LNCaP clone FGC (cell line): ENCODE results near the gene PRKCQ.

Source experiments
- DNase-seq: peaks from one replicate; pipeline ENCODE4 v3.0.0-alpha.2; 2011; ENCODE audit warnings: low read depth
- H3K4me3 ChIP-seq: 2 replicates; pipeline ENCODE4 v1.5.1; 2011; ENCODE audit warnings: mild to moderate bottlenecking, low read depth, low read length, control low read depth
- CTCF ChIP-seq: IDR thresholded peaks from 2 replicates; pipeline ENCODE4 v1.5.1; 2012; ENCODE audit warnings: mild to moderate bottlenecking; ENCODE audit not compliant: control insufficient read depth, insufficient read depth; ENCODE audit errors: extremely low read depth

PRKCQ gene

DNA sequence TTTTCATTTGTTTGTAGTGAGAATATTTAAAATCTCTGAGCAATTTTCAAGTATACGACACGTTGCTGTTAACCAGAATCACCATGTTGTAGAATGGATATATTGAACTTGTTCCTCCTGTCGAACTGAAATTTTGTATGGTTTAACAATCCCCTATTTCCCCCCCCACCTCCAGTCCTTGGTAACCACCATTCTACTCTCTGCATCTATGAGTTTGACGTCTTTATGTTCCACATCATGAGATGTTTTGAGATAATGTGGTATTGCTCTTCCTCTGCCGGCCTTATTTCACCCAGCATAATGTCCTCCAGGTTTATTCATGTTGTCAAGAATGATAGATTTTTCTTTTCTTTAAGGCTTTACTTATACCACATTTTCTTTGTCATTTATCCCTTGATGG lies 17.4 kb upstream of the PRKCQ start:
- H3K4me3 ChIP-seq, result no peak overlapping the region
- no peak for TF ChIP-seq CTCF
- no peak for DNase-seq

DNA sequence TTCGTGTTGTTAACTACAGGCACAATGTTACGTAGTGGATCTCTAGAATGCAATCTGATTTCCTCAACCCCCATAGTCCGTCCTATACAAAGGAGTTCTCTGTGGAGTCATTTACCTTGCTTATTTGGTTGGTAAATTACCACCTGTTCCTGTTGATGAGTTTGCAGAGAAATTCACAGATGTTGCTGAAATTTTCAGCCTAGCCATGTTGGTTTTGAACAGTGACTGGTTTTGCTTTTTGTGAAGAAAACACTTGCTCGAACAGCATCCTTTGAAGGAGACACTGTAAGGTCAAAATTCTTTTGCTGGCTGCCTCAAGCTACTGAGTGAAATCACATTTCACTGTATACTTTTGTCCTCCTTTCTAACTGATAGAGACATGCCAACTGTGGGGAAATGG lies 15.4 kb upstream of the PRKCQ start:
- no peak for TF ChIP-seq CTCF
- DNase-seq, result no peak
- no peak overlapping the region for H3K4me3 ChIP-seq

DNA sequence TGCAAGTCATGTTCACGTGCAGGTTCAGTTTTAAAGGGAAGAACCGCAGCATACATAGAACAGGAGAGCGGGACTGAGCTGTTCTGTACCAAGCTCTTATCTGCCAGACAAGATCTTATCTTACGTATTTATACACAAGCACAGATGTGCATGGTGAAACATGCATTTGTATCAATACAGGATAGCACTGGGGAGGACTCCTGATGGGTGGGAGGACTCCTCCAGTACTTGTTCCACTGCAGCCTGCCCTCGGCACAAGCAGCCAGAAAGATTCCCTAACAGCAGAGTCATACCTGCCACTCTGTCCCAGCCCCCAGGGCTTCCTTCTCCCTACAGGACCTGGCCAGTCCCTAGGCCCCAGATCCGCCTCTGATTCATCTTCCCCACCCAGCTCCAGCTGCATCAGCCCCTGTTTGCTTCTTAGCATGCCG lies 13.2 kb upstream of the PRKCQ start:
- no peak overlapping the region for H3K4me3 ChIP-seq
- no peak for TF ChIP-seq CTCF
- DNase-seq, result no peak

- DNase-seq, result no peak
- TF ChIP-seq CTCF, result no peak
- no peak overlapping the region for H3K4me3 ChIP-seq
These were observed 12.0 kb upstream of the PRKCQ start for GRCh38 chr10:6592080-6592479.

- TF ChIP-seq CTCF, result no peak
- DNase-seq, result no peak
These were observed 11.6 kb upstream of the PRKCQ start for GRCh38 chr10:6591668-6592067.

GRCh38 chr10:6590100-6590499 lies 10.0 kb upstream of the PRKCQ start:
- no peak for TF ChIP-seq CTCF
- H3K4me3 ChIP-seq, result no peak overlapping the region
- no peak for DNase-seq

More at GRCh38 chr10:6591668-6592067, 11.6 kb upstream of the PRKCQ start:
- no peak overlapping the region for H3K4me3 ChIP-seq

DNA sequence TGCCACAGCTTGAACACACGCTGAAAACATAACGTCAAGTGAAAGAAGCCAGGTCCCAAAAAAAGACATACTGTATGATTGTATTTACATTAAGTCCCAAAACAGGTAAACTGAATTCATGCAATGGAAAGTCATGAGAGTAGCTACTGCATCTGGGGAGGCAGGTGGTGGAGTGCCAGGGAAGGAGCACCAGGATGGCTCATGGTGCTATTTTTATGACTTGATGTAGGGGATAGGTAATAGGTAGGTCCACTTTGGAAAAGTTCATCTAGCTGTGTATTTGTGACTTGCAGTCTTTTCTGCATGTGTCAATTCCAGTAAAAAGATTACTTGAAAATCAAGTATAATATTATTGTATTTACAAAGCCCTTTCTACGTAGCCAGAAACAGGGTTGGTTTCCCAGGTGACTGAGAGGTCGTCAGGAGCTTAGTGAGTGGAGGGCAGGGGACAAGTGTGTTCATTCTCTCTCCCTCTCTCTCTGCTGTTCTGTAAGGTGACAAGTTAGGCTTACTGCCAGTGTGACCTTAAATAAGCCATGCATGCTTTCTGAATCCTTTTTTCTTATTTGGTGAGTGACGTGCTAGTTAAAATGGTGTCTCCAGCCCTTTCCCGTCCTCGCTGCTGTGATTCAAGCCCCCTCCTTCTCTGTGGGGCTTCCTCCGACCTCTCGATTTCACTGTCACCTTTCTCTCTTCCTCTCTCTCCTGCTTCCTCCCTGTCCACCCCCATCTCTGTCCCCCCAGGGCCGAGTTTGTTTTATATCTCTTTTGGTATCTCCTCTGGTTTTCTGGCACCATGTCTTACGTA lies 9.4 kb upstream of the PRKCQ start:
- no peak overlapping the region for H3K4me3 ChIP-seq
- TF ChIP-seq CTCF, result no peak
- DNase-seq, result no peak
